GM23248 (cell line): ENCODE results near the gene CEMIP2.

Experiments used
- EZH2 ChIP-seq: fragments of 200-600 bp; sonication (generic); IDR thresholded peaks from 2 replicates; pipeline ENCODE4 v1.6.1; 2018; ENCODE audit warnings: antibody characterized with exemption, mild to moderate bottlenecking; ENCODE audit not compliant: insufficient read depth, poor library complexity, severe bottlenecking
- EZH2phosphoT487 ChIP-seq: fragments of 200-600 bp; sonication (generic); IDR thresholded peaks from 2 replicates; pipeline ENCODE4 v1.6.1; 2018; ENCODE audit warnings: antibody characterized with exemption, moderate library complexity, mild to moderate bottlenecking, low read depth; ENCODE audit not compliant: insufficient read depth

- TF ChIP-seq EZH2 = no peak
- TF ChIP-seq EZH2phosphoT487 = no peak
Measured at GRCh38 chr9:71740199-71740598, 28.1 kb downstream of the CEMIP2 start.
